Measurements from ENCODE around the gene LRRIQ4.

Gene LRRIQ4

DNA sequence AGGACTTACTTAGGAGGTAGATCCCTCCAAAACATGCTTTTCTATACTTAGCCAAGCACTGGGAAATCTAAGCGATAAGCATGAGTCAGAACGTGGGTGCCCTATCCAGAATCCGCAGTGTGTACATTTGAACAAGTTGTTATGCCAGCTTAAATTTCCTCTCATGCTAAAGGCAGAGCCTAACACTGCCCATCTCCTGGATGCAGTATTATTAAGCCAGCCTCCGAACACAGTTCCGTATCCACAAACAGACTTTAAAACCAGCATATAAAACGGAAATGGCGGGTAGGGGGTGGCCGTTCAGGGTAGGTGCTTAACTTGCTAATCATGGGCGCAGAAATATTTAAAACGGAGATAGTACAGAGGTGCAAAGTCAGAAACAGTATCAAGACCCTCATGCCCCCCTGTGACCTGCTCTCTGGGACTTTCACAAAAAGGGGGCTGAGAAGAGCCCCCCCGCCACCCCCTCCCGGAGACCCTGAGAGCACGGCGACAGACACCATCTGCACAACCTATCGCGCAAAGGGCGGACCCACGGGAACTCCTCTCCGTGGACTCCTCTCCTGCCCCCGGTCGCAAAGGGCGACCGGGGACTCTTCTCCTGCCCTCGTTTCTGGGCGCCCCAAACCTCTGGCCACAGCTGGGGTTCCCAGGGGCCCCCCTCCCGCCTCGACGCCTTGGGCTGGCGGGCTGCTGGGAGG, 889 bp upstream of the LRRIQ4 start:
- DNase-seq: peak; percentile 35 to 62

GRCh38 chr3:169813278-169813677, 608 bp downstream of the LRRIQ4 start:
- peak in 1 of 2 experiments; percentile 51 for DNase-seq

DNA sequence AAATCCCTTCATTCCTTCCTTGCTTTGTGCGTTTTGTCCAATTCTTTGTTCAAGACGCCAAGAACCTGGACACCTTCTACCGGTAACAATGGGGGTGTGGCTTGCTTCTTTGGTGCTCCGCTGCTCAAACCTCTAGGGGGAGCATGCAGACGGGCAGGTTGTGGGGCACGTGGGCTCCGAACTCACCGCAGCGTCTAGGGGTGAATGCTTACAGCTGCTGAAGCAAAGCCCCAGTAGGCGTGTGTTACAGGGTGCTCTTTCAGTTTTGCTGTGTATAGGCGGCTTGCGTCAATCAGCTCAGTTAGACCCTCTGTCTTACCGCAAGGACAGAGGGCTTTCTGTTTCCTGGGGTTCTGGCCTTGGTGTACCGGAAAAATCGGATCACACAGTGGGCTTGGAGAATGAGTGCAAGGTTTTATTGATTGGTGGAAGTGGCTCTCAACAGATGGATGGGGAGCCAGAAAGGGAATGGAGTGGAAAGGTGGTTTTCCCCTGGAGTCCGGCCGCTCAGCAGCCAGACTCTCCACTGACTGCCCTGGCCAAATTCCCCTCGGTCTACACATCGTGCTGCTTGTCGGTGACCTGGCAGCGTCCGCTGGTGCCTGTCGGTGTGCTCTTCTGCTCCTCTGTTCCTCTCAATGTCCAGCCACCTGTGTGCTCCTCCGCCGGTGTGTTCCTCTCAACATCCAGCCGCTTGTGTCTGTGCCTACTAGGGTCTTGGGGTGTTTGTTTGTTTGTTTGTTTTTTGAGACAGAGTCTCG, 1.3 kb downstream of the LRRIQ4 start:
- peak; percentile 82 to 90 for DNase-seq

- DNase-seq: no peak
Measured at GRCh38 chr3:169815590-169816150, 3.0 kb downstream of the LRRIQ4 start.

DNA sequence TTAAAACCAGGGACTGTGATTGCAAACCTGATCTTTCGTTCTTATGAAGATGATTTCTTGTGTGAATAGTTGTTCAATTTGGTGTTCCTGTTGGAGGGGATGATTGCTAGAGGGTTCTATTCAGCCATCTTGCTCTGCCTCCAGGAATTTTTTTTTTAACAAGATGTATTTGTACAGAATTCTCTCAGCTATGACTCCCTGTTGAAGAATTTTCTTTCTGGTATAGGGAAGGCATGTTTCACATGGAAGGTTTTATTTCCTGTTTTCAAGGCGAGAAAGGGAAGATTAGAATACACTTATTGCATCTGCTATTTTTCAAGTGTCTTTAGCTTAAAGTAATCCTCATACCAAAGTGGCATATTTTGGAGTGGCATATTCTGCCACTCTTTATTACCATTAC, 5.6 kb downstream of the LRRIQ4 start:
- no peak for DNase-seq

DNA sequence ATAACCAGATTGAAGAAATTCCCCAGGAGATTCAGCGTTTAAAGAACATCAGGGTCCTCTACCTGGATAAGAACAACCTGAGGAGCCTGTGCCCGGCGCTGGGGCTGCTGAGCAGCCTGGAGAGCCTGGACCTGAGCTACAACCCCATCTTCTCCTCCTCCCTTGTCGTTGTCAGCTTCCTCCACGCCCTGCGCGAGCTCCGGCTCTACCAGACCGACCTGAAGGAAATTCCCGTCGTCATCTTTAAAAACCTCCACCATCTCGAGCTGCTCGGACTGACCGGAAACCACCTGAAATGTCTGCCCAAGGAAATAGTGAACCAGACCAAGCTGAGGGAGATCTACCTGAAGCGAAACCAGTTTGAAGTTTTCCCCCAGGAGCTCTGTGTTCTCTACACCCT, 9.4 kb downstream of the LRRIQ4 start:
- DNase-seq: no peak

- DNase-seq: no peak
Measured at GRCh38 chr3:169822540-169822939, 9.9 kb downstream of the LRRIQ4 start.

DNA sequence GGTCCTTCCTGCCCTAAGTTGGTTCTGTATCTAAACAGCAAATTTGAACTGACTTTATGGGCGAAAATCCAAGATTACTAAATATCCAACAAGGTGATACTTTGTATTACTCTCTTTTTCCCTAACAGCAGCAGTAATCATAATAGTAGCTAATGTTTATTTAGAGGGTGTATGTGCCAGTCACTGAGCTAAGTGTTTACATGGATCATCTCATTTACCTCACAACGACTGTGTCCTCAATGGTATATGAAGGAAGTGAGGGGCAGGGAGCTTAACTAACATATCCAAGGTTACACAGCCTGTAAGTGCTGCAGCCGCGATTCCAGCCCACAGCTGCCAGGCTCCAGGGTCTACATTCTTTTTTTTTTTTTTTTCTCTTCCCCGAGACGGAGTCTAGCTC, 10.3 kb downstream of the LRRIQ4 start:
- DNase-seq: no peak

- DNase-seq: no peak
Measured at GRCh38 chr3:169825316-169825715, 12.6 kb downstream of the LRRIQ4 start.

DNA sequence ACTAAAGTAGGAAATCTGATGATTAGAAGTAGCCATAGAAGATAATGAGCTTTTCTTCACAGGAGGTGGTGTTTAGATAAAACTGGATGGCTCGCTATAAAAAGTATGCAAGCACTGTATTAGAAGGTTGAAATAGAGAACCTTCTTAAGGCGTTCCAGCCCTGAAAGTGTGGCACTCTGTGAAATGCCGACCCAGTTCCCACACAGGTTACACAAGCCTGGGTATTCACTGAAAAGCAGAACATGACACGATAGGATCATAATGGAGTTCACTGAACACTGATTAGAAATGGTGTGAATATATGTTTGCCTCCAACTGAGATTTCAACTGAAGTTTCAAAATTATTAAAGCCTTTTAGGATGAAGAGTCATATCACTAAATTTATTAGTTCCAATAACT, 15.0 kb downstream of the LRRIQ4 start:
- no peak for DNase-seq

GRCh38 chr3:169835533-169835932, 22.9 kb downstream of the LRRIQ4 start:
- no peak for DNase-seq

DNA sequence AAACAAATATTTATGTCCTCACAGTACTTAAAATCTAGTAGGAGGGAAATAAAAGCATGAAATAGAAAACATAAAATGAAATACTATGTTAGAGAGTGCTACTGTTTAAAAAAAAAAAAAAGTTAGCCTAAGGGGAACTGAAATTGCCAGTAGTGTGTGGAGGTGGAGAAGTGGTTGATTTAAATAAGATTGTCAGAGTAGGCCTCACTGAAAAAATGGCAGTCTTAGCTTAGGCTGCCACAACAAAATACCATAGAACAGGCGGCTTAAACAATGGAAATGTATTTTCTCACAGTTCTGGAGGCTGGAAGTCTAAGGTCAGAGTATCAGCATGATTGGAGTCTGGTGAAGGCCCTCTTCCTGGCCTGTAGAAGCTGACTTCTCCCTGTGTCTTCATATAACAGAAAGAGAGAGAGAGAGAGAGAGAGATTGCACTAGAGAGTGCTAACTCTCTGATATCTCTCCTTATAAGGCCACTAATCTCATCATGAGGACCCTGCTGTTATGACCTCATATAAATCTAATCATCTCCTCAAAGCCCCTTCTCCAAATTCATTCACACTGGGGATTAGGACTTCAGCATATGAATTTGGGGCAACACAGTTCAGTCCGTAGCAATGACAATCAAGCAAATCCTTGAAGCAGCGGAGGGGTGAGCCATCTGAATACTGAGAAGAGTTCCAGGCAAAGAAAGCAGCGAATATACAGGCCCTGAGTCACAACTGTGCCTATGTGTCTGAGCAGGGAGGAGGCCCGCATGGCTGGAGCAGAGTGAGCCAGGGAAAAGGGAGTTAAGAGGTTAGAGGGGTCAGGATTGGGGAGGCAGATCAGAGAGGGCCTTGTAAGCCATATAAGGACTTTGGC, 23.6 kb downstream of the LRRIQ4 start:
- DNase-seq: no peak

GRCh38 chr3:169836942-169837275, 24.2 kb downstream of the LRRIQ4 start:
- no peak for DNase-seq

DNA sequence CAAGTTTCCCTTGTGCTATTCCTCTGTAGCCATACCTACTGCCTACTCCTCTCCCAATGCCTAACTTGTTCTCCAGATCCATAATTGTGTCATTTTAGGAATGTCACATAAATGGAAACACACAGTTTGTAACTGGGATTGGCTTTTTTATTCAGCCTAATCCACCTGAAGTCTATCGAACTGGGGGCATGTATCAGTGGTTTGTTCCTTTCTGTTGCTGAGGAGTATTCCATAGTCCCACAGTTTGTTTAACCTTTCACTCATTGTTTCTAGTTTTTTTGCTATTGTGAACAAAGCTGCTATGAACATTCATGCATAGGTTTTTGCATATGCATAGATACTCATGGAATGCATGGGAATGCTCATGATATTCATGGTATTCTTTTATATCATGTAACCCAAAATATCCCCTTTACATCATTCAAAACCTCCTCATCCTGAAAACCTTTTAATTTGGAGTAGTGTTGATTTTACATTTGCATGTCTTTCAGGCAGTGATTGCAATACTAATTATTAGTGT, 25.9 kb downstream of the LRRIQ4 start:
- no peak for DNase-seq

- no peak for DNase-seq
Measured at GRCh38 chr3:169841171-169841570, 28.5 kb downstream of the LRRIQ4 start.

- DNase-seq: no peak
Measured at GRCh38 chr3:169842960-169843359, 30.3 kb downstream of the LRRIQ4 start.

DNA sequence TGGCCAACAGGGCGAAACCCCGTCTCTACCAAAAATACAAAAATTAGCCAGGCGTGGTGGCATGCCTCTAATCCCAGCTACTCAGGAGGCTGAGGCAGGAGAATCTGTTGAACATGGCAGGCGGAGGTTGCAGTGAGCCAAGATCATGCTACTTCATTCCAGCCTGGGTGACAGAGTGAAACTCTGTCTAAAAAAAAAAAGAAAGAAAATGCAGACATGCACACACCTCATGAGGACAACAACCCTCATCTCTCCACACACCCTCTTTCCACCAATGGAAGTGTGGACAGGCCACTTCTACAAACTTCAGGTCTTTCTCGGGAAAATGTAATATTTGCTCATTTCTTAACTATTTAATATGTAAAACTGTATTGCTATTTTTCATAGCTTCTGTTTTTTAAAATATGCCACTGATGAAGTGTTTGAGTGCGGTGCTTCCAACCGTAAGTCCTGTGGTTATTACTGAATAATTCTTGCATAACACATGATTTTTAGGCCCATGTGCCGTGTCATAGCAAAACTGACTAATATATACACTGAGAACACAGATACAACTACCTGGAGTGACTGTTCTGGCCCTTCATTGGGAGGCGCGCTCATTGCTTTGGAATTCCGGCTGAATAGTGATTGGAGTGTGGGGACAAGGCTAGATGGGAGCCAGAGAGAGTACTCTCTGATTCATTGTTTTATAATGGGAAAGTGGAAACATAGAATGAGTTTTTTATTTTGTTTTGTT, 34.0 kb downstream of the LRRIQ4 start:
- DNase-seq: no peak

- peak; percentile 53 to 75 for DNase-seq
Measured at GRCh38 chr3:169847896-169848295, 35.2 kb downstream of the LRRIQ4 start.

DNA sequence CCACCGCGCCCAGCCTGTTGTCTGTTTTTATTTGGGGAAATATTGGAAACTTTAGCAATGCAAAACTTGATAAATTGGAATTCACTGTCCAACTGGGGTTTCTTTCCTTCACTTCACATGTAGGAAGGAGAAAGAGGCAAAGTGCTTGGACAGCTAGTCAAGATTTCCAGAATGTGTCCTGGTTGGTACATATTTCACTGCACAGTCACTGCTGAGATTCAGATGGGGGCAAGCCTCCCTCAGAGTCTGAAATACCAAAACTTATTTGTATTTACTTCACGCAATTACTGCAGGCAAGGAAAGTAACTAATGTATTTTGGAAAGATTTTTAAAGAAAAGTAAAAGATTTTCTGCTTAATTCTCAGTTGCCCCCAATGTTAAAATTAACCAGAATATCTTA, 36.1 kb downstream of the LRRIQ4 start:
- no peak for DNase-seq

DNA sequence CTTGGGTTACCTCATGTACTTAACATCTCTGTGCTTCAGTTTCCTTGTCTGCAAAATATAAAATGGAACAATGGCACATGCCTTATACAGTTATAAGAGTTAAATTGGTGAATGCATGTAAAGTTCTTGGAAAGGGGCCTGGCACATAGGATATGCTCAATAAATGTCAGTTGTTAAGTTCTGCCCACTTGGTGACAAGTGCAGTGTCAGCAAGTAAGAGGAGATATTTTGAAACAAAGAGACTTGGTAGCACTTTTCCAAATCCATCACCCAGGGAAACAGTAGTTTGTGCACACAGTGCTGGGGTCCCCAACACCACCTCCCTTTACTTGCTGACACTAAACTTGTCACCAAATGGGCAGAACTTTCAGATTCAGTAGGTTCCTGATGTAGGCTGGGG, 37.9 kb downstream of the LRRIQ4 start:
- DNase-seq: no peak

GRCh38 chr3:169855514-169855913, 42.8 kb downstream of the LRRIQ4 start:
- no peak for DNase-seq

DNA sequence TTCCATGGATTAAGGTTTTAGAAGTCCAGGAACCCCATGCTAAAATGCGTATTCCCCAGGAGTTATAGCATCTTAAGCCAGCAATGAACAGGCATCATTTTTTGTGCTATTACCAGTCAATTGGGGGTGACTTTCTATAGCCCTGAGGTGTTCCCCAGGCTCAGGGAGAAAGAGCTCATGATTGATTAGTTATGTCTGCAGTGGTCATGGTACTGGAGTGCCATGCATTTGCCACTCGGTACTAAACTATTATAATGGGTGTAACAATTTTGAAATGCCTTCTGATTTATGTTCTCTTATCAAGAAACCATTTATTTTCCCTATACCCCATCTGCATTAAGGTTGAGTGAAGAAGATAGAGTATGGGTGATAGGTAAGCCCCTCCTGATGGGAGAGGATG, 45.1 kb downstream of the LRRIQ4 start:
- no peak for DNase-seq
